ENCODE data around the gene KRR1. TPM values are rescaled to one million over a fixed set of nuclear protein-coding genes. Genes with fewer than 3 reads are reported as not detected.

Gene KRR1
- polyA plus RNA-seq, 1 of the 3 experiments (the other 2 are of a cell fraction) = 13.8 TPM

DNA sequence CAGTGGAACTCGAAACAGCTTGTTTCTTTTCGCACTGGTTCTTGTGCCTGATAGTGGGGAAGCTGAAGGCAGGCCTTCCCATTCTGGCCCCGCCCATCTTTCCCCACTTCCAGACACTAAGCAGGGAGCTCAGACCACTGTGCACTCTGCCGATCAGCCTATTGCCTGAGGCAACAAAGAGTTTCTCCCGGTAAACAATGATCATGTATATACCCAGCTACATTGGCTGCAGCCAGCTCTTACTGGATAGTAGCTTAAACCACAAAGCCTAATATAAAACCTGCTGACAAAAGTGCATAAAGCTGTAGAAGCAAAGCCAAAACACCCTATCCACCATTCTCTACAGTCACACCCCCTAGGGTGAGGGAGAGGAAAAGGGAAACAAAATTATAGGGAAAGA is 55.6 kb downstream of the KRR1 start:
- no peak overlapping the region for H3K4me2 ChIP-seq
- H3K36me3 ChIP-seq (replicated peaks in 1 of 2; ENCODE audit: control insufficient read depth in 1 of 2, insufficient read depth in 2 of 2, low read length in 1 of 2) = no peaks in the 10 kb centered on the region
- peaks cover under 1% of the 10 kb centered on the region for H3F3A ChIP-seq (replicated peaks; ENCODE audit: insufficient read depth)
- H2AFZ ChIP-seq (ENCODE audit: low read depth) = peak overlapping the region; percentile 48; the same call in 1 of the 2 replicates
- H3K4me3 ChIP-seq (ENCODE audit: low read depth in 2 of 2, low read length in 1 of 2) = no peak overlapping the region
- H3K79me2 ChIP-seq (ENCODE audit: insufficient read depth) = no peaks in the 10 kb centered on the region
- no peak for DNase-seq
- peaks cover 0 to 7% of the 10 kb centered on the region in 2 experiments; a peak in 2 of 4 replicates for H3K4me1 ChIP-seq (ENCODE audit: control insufficient read depth in 1 of 2, insufficient read depth in 2 of 2, low read depth in 1 of 2, low read length in 1 of 2)
- H3K9ac ChIP-seq = no peak overlapping the region
- no peaks in the 10 kb centered on the region for H4K20me1 ChIP-seq (ENCODE audit: insufficient read depth)
- ChIA-PET POLR2A (no interaction called here), CTCF (no interaction called here)
- H3K27ac ChIP-seq (ENCODE audit: low read depth in 2 of 2, low read length in 1 of 2) = no peak overlapping the region
- H3K9me3 ChIP-seq = peaks cover 22% of the 10 kb centered on the region
- WGBS (ENCODE audit: low lambda C conversion rate) = 38% methylated on average over 5 of the region's 5 CpGs
- H3K27me3 ChIP-seq (ENCODE audit: insufficient read depth) = no peaks in the 10 kb centered on the region
- TF ChIP-seq RXRA (IDR thresholded peaks at IDR 0.05; ENCODE audit: borderline replicate concordance, low read depth) = no peak
- no peaks in the 10 kb centered on the region for H3K9me2 ChIP-seq

- Histone ChIP-seq H3K4me2 (0 out of 2 replicates have a peak overlapping the region, but pooled peaks have one; percentile 2), H3K27me3 (ENCODE audit: insufficient read depth) (no peaks in the 10 kb centered on the region), H3K9me3 (peaks cover 11% of the 10 kb centered on the region; the same call in 1 of the 2 replicates), H3K4me3 (ENCODE audit: low read depth in 2 of 2, low read length in 1 of 2) (no peak overlapping the region), H3F3A (replicated peaks; ENCODE audit: insufficient read depth) (peaks cover 3% of the 10 kb centered on the region), H3K27ac (ENCODE audit: low read depth in 2 of 2, low read length in 1 of 2) (no peak overlapping the region), H3K36me3 (replicated peaks in 1 of 2; ENCODE audit: control insufficient read depth in 1 of 2, insufficient read depth in 2 of 2, low read length in 1 of 2) (no peaks in the 10 kb centered on the region), H3K9ac (no peak overlapping the region), H2AFZ (ENCODE audit: low read depth) (peak overlapping the region; percentile 83; the same call in 1 of the 2 replicates), H4K20me1 (ENCODE audit: insufficient read depth) (no peaks in the 10 kb centered on the region), H3K4me1 (ENCODE audit: control insufficient read depth in 1 of 2, insufficient read depth in 2 of 2, low read depth in 1 of 2, low read length in 1 of 2) (peaks cover 0 to 10% of the 10 kb centered on the region in 2 experiments; a peak in 2 of 4 replicates), H3K79me2 (ENCODE audit: insufficient read depth) (no peaks in the 10 kb centered on the region), H3K9me2 (no peaks in the 10 kb centered on the region)
- ChIA-PET CTCF (interaction anchor here (1.1 to 1.7 kb wide), 2 partner anchors 32 to 118 kb away, joined by 4 read pairs; partner anchors contain the start of gene GLIPR1L1), POLR2A (no interaction called here)
- no peak for DNase-seq
- WGBS (ENCODE audit: low lambda C conversion rate) = 65% methylated on average over 3 of the region's 3 CpGs
- TF ChIP-seq JUND (IDR thresholded peaks at IDR 0.05) = peak; percentile 52
- TF ChIP-seq RFX5 (IDR thresholded peaks at IDR 0.05; ENCODE audit: low read length) = no peak
- TF ChIP-seq, protein P1, sequence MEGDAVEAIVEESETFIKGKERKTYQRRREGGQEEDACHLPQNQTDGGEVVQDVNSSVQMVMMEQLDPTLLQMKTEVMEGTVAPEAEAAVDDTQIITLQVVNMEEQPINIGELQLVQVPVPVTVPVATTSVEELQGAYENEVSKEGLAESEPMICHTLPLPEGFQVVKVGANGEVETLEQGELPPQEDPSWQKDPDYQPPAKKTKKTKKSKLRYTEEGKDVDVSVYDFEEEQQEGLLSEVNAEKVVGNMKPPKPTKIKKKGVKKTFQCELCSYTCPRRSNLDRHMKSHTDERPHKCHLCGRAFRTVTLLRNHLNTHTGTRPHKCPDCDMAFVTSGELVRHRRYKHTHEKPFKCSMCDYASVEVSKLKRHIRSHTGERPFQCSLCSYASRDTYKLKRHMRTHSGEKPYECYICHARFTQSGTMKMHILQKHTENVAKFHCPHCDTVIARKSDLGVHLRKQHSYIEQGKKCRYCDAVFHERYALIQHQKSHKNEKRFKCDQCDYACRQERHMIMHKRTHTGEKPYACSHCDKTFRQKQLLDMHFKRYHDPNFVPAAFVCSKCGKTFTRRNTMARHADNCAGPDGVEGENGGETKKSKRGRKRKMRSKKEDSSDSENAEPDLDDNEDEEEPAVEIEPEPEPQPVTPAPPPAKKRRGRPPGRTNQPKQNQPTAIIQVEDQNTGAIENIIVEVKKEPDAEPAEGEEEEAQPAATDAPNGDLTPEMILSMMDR (IDR thresholded peaks at IDR 0.05) = no peak
- TF ChIP-seq NFIC (IDR thresholded peaks at IDR 0.05; ENCODE audit: borderline replicate concordance) = peak; percentile 38; the same call in 1 of the 2 replicates
- no peak for TF ChIP-seq CHD2 (IDR thresholded peaks at IDR 0.05; ENCODE audit: low read length, partially characterized antibody)
- no peak for TF ChIP-seq TAF1 (IDR thresholded peaks at IDR 0.05; ENCODE audit: borderline replicate concordance, low read depth, low read length)
- TF ChIP-seq, protein P2, sequence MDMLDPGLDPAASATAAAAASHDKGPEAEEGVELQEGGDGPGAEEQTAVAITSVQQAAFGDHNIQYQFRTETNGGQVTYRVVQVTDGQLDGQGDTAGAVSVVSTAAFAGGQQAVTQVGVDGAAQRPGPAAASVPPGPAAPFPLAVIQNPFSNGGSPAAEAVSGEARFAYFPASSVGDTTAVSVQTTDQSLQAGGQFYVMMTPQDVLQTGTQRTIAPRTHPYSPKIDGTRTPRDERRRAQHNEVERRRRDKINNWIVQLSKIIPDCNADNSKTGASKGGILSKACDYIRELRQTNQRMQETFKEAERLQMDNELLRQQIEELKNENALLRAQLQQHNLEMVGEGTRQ (IDR thresholded peaks at IDR 0.05; ENCODE audit: borderline replicate concordance, low read depth, low read length) = no peak
- TF ChIP-seq YY1 (IDR thresholded peaks at IDR 0.05; ENCODE audit: low read depth) = no peak
- TF ChIP-seq RXRA (IDR thresholded peaks at IDR 0.05; ENCODE audit: borderline replicate concordance, low read depth) = no peak
- TF ChIP-seq TCF12 (IDR thresholded peaks at IDR 0.05) = 0 out of 2 replicates have a peak, but pooled peaks have one; percentile 19
- TF ChIP-seq ELF1 (IDR thresholded peaks at IDR 0.05) = no peak
- no peak for TF ChIP-seq SIN3A (IDR thresholded peaks at IDR 0.05; ENCODE audit: borderline replicate concordance, low read depth, low read length)
- TF ChIP-seq TEAD4 (IDR thresholded peaks at IDR 0.05; ENCODE audit: borderline replicate concordance, insufficient read depth) = no peak
- TF ChIP-seq NRF1 (IDR thresholded peaks at IDR 0.05; ENCODE audit: low read depth, low read length) = no peak
- no peak for TF ChIP-seq EZH2phosphoT487 (IDR thresholded peaks at IDR 0.05; ENCODE audit: borderline replicate concordance, low read depth)
- no peak for TF ChIP-seq SMC3 (IDR thresholded peaks at IDR 0.05; ENCODE audit: low read depth, low read length)
- TF ChIP-seq GATA2 (CRISPR knock-in tag; IDR thresholded peaks at IDR 0.05) = no peak
- TF ChIP-seq FOSL2 (IDR thresholded peaks at IDR 0.05; ENCODE audit: borderline replicate concordance, low read depth) = peak; percentile 79
- TF ChIP-seq GABPA (IDR thresholded peaks at IDR 0.05; ENCODE audit: low read depth) = no peak
- TF ChIP-seq, protein P3, sequence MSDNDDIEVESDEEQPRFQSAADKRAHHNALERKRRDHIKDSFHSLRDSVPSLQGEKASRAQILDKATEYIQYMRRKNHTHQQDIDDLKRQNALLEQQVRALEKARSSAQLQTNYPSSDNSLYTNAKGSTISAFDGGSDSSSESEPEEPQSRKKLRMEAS (IDR thresholded peaks at IDR 0.05; ENCODE audit: low read depth) = no peak
- no peak for TF ChIP-seq MEF2A (IDR thresholded peaks at IDR 0.05; ENCODE audit: borderline replicate concordance, low read depth)
- TF ChIP-seq MXI1 (IDR thresholded peaks at IDR 0.05; ENCODE audit: low read depth, low read length) = no peak
Measured at GRCh38 chr12:75452675-75453330, 58.6 kb downstream of the KRR1 start.

Data from SK-N-SH (cell line).